SJCRH30 (cell line): ENCODE results near the gene CCNI. TPM values are rescaled to one million over a fixed set of nuclear protein-coding genes. Genes with fewer than 3 reads are reported as not detected.
A peak's percentile ranks its signal among the peaks of the same experiment; 100 is the strongest.
"Not testable (repeated sequence)": the region's sequence is repeated elsewhere in the genome, so short reads cannot be mapped to it uniquely, and the experiment has no call there.

Source experiments
- DNase-seq, 2 experiments: peaks; one replicate each; pipeline ENCODE4 v3.0.0-alpha.2; 2015 to 2020
- H3K27ac ChIP-seq: fragments of 250-450 bp; sonication (Bioruptor Pico); 2 replicates; pipeline ENCODE4 v1.5.1; 2020; ENCODE audit warnings: mild to moderate bottlenecking, moderate library complexity
- H3K27me3 ChIP-seq: fragments of 250-450 bp; sonication (Bioruptor Pico); 2 replicates; pipeline ENCODE4 v1.5.1; 2020; ENCODE audit warnings: mild to moderate bottlenecking, moderate library complexity
- H3K36me3 ChIP-seq: fragments of 250-450 bp; sonication (Bioruptor Pico); 2 replicates; pipeline ENCODE4 v1.5.1; 2020; ENCODE audit warnings: mild to moderate bottlenecking, moderate library complexity
- H3K4me1 ChIP-seq: fragments of 250-450 bp; sonication (Bioruptor Pico); 2 replicates; pipeline ENCODE4 v1.5.1; 2020; ENCODE audit warnings: mild to moderate bottlenecking, moderate library complexity
- H3K4me3 ChIP-seq: fragments of 250-450 bp; sonication (Bioruptor Pico); 2 replicates; pipeline ENCODE4 v1.5.1; 2020; ENCODE audit warnings: mild to moderate bottlenecking, moderate library complexity
- H3K9me3 ChIP-seq: fragments of 250-450 bp; sonication (Bioruptor Pico); replicated peaks from 2 replicates; pipeline ENCODE4 v1.5.1; 2020; ENCODE audit warnings: mild to moderate bottlenecking, moderate library complexity
- total RNA-seq: library from RNA; depleted of rRNA; stranded (reverse); fragments of >200 nt; shearing (Covaris generic); gene quantifications from 2 replicates; pipeline ENCODE4 v1.2.3, GENCODE V29; 2014

CCNI gene
- total RNA-seq, 1 experiment from 2014 or later: 371 TPM

GRCh38 chr4:77040270-77040669 lies 35.5 kb downstream of the CCNI start:
- Histone ChIP-seq H3K4me1 (0 out of 2 replicates have a peak, but pooled peaks cover 2% of the 10 kb centered on the region), H3K9me3 (no peaks in the 10 kb centered on the region), H3K4me3 (no peak overlapping the region), H3K36me3 (peaks cover 40% of the 10 kb centered on the region), H3K27me3 (no peaks in the 10 kb centered on the region), H3K27ac (no peak overlapping the region)
- DNase-seq: no peak

GRCh38 chr4:77039796-77040195 lies 36.0 kb downstream of the CCNI start:
- H3K36me3 ChIP-seq: peaks cover 45% of the 10 kb centered on the region
- no peak for DNase-seq
- no peak overlapping the region for H3K27ac ChIP-seq

DNA sequence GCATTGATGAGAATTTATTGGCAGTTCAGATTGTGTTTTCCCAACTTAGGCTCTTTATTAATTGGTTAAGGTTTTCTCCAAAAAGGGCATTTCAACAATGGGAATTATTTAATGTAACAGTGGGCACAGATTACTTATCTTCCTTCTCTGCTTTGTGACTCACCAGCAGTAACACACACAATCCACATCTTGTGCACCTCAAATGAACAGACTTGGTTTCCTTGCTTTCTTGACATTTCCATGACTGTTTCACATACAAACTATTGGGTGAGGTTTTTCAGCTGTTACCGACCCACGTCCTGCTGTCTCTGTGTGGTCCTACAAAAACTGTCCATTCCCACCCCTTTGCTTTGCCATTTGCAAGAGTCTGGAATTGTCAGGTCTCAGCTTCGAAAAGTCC lies 38.1 kb downstream of the CCNI start:
- no peak overlapping the region for H3K27ac ChIP-seq

More at GRCh38 chr4:77039796-77040195, 36.0 kb downstream of the CCNI start:
- no peaks in the 10 kb centered on the region for H3K9me3 ChIP-seq
- H3K27me3 ChIP-seq: no peaks in the 10 kb centered on the region
- 0 out of 2 replicates have a peak, but pooled peaks cover 2% of the 10 kb centered on the region for H3K4me1 ChIP-seq
- no peak overlapping the region for H3K4me3 ChIP-seq

DNA sequence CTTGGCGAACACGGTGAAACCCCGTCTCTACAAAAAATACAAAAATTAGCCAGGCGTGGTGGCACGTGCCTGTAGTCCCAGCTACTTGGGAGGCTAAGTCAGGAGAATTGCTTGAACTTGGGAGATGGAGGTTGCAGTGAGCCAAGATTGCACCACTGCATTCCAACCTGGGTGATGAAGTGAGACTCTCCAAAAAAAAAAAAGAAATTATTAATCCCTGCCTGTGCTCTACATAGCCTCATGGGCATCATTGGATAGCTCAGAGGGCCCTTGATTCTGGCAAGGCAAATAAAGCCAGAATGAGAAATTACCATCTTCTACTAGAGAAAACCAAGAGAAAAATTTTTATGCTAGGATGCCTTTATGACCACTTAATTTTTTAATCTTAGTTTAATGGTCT lies 38.6 kb downstream of the CCNI start:
- H3K27me3 ChIP-seq, H3K9me3 ChIP-seq, H3K4me1 ChIP-seq, H3K4me3 ChIP-seq, H3K27ac ChIP-seq, DNase-seq: not testable (repeated sequence)
- peaks cover 71% of the 10 kb centered on the region for H3K36me3 ChIP-seq

More for the DNA sequence above, 38.1 kb downstream of the CCNI start:
- no peaks in the 10 kb centered on the region for H3K27me3 ChIP-seq
- H3K4me3 ChIP-seq: no peak overlapping the region
- H3K9me3 ChIP-seq: no peaks in the 10 kb centered on the region
- no peak for DNase-seq
- no peaks in the 10 kb centered on the region for H3K4me1 ChIP-seq
- H3K36me3 ChIP-seq: peaks cover 65% of the 10 kb centered on the region

DNA sequence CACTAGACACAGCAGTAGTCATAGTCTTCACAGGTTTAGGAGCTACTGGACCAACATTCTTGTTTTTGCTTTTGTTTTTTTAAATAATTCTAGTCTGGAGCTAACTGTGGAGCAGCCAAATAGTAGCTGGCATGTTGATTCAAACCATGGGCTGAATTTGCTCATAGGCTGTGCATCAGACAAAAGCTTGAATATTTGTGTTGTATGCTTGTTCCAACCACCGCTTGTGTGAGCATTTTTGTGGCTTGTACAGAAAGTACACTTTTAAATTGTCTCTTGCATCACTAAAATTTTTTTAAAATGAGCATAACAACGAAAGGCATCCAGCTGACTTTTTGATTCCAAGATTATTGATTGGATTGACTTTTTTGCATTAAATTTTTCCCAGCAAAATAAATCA lies 39.6 kb downstream of the CCNI start:
- Histone ChIP-seq H3K4me3 (no peak overlapping the region), H3K36me3 (peaks cover 76% of the 10 kb centered on the region), H3K9me3 (no peaks in the 10 kb centered on the region), H3K27me3 (no peaks in the 10 kb centered on the region), H3K27ac (no peak overlapping the region), H3K4me1 (no peaks in the 10 kb centered on the region)
- no peak for DNase-seq

DNA sequence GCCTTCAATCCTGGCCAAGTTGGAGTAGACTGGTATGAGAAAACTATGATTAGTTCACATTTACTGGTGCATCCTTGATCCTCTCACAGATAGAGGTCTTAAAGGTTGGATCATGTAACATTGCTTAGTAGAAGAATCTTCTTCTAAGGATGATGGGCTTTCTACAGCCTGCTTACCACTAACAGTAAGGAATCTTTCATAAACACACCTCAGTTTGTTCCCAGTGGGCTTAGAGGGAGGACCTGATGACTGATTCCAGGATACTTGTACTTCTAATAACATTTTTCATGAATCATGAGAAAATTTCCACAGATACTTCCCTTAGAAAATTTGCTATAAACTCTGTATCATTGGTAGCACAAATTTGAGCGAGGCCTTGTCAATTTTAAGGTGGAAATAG lies 40.6 kb downstream of the CCNI start:
- Histone ChIP-seq H3K36me3 (peaks cover 84% of the 10 kb centered on the region), H3K27me3 (no peaks in the 10 kb centered on the region), H3K4me1 (no peaks in the 10 kb centered on the region), H3K9me3 (no peaks in the 10 kb centered on the region), H3K4me3 (no peak overlapping the region), H3K27ac (no peak overlapping the region)
- DNase-seq: no peak

DNA sequence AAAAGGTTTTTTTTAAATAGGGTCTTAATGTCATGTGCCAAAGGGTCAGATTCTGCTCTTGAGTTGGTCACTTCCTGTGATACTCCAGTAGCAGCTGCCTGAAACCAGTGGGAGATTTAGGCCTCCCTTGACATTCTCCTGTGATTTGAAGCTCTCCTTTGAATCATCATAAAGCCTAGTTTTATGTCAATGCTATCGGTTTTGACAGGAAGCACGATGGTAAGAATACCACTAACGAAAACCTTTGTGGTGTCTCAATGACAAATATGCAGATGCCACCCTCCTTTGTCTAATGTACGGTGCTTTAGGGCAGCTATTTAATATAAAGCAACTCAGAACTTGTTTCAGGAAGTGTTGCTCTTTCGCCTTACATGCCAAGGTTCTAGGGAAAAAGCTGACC lies 44.2 kb downstream of the CCNI start:
- Histone ChIP-seq H3K27me3 (no peaks in the 10 kb centered on the region), H3K36me3 (peaks cover 97% of the 10 kb centered on the region), H3K4me3 (no peak overlapping the region), H3K4me1 (no peaks in the 10 kb centered on the region), H3K27ac (no peak overlapping the region), H3K9me3 (no peaks in the 10 kb centered on the region)
- no peak for DNase-seq

GRCh38 chr4:77029757-77030156 lies 46.0 kb downstream of the CCNI start:
- not testable (repeated sequence) for H3K4me1 ChIP-seq, H3K27ac ChIP-seq, H3K9me3 ChIP-seq, H3K4me3 ChIP-seq, DNase-seq, H3K27me3 ChIP-seq
- peaks cover 92% of the 10 kb centered on the region for H3K36me3 ChIP-seq

DNA sequence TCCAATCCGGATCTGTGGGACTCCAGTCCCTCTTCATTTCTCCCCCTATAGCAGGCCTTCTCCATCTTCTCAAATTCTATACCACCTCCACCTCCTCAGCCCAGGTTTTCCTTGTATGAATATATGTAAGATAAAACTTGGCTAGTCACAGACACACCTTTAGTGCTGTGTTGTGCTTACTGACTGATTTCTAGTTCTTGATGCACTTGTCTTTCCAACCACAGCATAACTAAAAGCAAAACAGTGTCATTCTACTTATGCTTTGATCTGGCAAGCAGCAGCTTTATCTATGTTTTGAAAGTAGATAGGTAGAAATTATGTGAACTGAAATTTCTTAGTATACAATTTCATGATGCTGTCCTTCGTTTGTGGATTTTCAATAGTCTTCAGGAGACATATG lies 47.5 kb downstream of the CCNI start:
- H3K4me1 ChIP-seq: peaks cover 7% of the 10 kb centered on the region
- no peaks in the 10 kb centered on the region for H3K27me3 ChIP-seq
- DNase-seq: no peak
- no peaks in the 10 kb centered on the region for H3K9me3 ChIP-seq
- H3K4me3 ChIP-seq: no peak overlapping the region
- peaks cover 91% of the 10 kb centered on the region for H3K36me3 ChIP-seq
- no peak overlapping the region for H3K27ac ChIP-seq

DNA sequence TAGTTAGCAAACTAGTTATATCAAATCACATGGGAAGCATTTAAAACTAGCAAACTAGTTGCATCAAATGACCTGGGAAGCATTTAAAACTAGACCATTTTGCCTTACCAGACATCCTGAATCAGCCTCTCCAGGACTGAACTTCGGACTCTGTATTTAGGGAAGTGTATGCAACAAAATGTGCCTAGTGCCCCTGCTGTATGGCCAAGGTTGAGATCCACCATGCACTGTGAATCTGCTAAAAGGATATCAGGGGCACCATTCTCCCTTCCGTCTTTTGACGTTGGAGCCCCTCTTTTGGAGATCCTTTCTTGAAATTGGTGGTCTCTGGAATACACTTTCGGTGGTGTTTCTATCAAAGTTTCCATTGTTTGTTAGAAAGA lies 49.5 kb downstream of the CCNI start:
- H3K9me3 ChIP-seq: no peaks in the 10 kb centered on the region
- no peaks in the 10 kb centered on the region for H3K27me3 ChIP-seq
- H3K4me3 ChIP-seq: no peak overlapping the region
- H3K36me3 ChIP-seq: peaks cover 86% of the 10 kb centered on the region
- H3K4me1 ChIP-seq: peaks cover 21% of the 10 kb centered on the region
- DNase-seq: no peak
- H3K27ac ChIP-seq: no peak overlapping the region

DNA sequence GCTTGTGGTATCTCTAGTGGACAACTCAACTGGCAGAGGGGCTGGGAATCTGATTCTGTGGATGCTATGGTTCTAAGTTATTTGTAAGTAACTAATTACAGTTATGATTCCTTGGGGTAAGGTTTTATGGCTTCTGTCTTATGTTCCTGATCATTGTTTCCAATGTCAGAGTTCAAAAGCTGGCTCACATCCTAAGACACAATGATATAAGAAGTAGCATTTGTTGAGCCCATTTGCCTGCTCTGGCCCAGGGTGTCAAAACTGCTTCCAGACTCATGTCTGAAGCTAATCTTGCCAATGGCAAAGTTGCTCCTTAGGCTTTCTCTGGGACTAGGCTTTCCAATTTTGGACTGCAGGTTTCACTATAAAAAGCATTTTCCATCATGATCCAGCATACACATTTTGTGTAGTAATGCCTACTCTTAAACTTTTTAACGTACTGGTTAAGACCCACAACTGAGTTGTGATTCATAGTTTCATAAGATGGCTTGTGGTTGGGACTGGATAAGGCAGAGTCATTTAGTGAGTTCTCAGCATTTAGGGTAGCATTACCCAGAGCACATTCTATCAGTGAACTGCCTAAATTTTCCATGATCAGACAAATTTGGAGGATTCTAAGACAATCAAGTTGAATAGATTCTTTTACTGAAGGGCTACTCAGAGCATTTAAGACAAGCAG lies 50.0 kb downstream of the CCNI start:
- Histone ChIP-seq H3K4me3 (no peak overlapping the region), H3K27ac (no peak overlapping the region), H3K36me3 (peaks cover 85% of the 10 kb centered on the region), H3K9me3 (no peaks in the 10 kb centered on the region), H3K4me1 (peaks cover 21% of the 10 kb centered on the region), H3K27me3 (no peaks in the 10 kb centered on the region)
- no peak for DNase-seq

DNA sequence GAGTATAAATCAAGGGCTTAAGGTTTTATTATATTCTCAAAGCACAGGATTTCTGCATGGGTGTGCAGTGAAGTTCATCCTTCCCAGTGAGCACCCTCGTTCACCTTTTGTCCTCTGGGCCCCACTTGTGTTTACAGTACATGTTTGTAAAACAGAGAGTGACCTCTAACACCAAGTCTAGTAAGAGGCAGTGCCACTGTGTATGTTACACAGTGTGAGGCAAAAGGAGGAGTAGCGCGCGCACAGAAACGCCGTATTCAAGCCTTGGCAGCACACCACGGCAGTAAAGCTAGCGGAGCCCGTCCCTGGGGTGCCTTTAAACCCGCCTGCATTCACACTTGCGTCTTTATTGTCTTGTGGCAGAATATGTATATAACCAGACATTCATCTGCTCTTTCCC lies 51.9 kb downstream of the CCNI start:
- no peaks in the 10 kb centered on the region for H3K27me3 ChIP-seq
- peaks cover 21% of the 10 kb centered on the region for H3K4me1 ChIP-seq
- DNase-seq: no peak
- no peaks in the 10 kb centered on the region for H3K9me3 ChIP-seq
- peaks cover 85% of the 10 kb centered on the region for H3K36me3 ChIP-seq
- H3K4me3 ChIP-seq: no peak overlapping the region
- H3K27ac ChIP-seq: no peak overlapping the region

GRCh38 chr4:77022560-77023179 lies 53.1 kb downstream of the CCNI start:
- H3K27me3 ChIP-seq: no peaks in the 10 kb centered on the region
- H3K36me3 ChIP-seq: peaks cover 84% of the 10 kb centered on the region
- peak overlapping the region; percentile 63 for H3K27ac ChIP-seq
- peaks cover 21% of the 10 kb centered on the region for H3K4me1 ChIP-seq
- H3K4me3 ChIP-seq: no peak overlapping the region
- peak; percentile 93 to 94 for DNase-seq
- no peaks in the 10 kb centered on the region for H3K9me3 ChIP-seq

DNA sequence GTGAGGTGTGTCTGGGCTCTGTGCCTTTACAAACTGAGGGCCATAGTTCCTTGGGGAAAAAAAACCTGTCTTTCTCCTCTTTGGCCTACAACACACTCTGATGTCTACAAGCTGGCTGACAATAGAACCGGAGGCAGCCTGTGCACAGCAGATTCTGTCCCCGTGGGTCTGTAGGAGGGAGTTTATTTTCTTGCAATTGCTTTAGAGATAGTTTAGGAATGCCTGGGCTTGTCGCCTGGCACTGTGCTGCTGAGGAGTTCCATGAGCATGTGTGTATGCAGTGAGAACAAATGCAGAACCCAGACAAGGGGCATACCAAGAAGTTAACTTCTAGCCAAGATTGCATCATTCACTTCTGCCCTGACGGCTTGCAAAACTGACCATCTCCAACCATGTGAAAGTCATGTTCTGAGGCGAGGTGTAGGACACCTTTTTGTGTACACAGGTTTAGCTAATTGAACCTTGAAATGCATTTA lies 54.1 kb downstream of the CCNI start:
- Histone ChIP-seq H3K4me1 (peaks cover 21% of the 10 kb centered on the region), H3K4me3 (no peak overlapping the region), H3K27me3 (no peaks in the 10 kb centered on the region), H3K9me3 (no peaks in the 10 kb centered on the region), H3K27ac (peak overlapping the region; percentile 63; the same call in 1 of the 2 replicates), H3K36me3 (peaks cover 84% of the 10 kb centered on the region)
- DNase-seq: no peak

- H3K4me3 ChIP-seq: no peak overlapping the region
- H3K36me3 ChIP-seq: peaks cover 86% of the 10 kb centered on the region
- H3K27me3 ChIP-seq: no peaks in the 10 kb centered on the region
- H3K27ac ChIP-seq: no peak overlapping the region
- H3K4me1 ChIP-seq: peaks cover 21% of the 10 kb centered on the region
- no peak for DNase-seq
- no peaks in the 10 kb centered on the region for H3K9me3 ChIP-seq
These were observed 55.8 kb downstream of the CCNI start for GRCh38 chr4:77020017-77020416.

DNA sequence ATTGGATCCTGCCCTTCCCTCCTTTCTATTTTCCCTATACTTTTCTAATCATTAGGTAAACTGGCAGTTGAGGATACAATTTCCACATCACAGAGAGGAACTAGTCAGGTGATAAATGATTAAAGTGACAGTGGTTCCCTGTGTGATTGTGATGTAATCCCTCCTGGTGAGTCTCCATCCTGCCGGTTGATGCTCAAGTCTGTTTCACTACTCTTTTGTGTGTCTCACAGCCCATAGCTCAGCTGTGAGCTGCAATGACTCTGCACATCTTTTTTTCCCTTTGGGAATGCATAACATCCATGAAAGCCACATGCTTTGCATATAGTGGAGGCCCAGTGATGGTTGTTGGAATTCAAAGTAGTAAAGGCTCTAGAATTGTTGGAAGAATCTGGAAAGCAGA lies 60.4 kb downstream of the CCNI start:
- H3K36me3 ChIP-seq: peaks cover 78% of the 10 kb centered on the region
- H3K4me1 ChIP-seq: peaks cover 15% of the 10 kb centered on the region
- H3K9me3 ChIP-seq: no peaks in the 10 kb centered on the region
- no peak overlapping the region for H3K27ac ChIP-seq
- no peak overlapping the region for H3K4me3 ChIP-seq
- H3K27me3 ChIP-seq: no peaks in the 10 kb centered on the region
- DNase-seq: no peak
